T1000 (cell line): ENCODE results near the gene ZNF232.
"Not testable (repeated sequence)": the region's sequence is repeated elsewhere in the genome, so short reads cannot be mapped to it uniquely, and the experiment has no call there.

ENCODE experiments used
- DNase-seq: peaks from one replicate; lab custom pipeline; 2025; ENCODE audit warnings: mixed read lengths; lab: John Stamatoyannopoulos, UW

Gene ZNF232

GRCh38 chr17:5129770-5130169 is 18.1 kb upstream of the ZNF232 start:
- not testable (repeated sequence) for DNase-seq

GRCh38 chr17:5128905-5129535 is 17.3 kb upstream of the ZNF232 start:
- DNase-seq = no peak

DNA sequence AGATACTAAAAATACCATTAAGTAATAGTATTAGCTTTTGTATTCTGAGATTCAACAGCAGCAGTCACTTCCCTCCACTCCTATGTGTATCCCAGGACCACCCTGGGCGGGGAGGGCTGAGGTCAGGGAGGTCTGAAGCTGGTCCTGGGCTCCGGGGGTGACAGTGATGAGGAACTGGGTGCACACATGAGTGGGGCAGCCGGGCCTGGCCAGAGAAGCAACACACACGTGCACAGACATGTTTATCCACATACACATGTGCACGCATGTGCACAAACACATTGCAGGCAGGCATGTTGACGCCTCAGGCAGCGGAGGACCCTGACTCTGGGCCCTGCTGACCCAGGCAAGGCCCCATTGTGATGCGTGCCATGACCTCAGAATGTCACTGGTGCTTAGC is 16.7 kb upstream of the ZNF232 start:
- not testable (repeated sequence) for DNase-seq

GRCh38 chr17:5127910-5128309 is 16.2 kb upstream of the ZNF232 start:
- DNase-seq = no peak

- DNase-seq = no peak
These were observed 15.2 kb upstream of the ZNF232 start for GRCh38 chr17:5126719-5127488.

- DNase-seq = not testable (repeated sequence)
These were observed 13.2 kb upstream of the ZNF232 start for GRCh38 chr17:5124896-5125295.

DNA sequence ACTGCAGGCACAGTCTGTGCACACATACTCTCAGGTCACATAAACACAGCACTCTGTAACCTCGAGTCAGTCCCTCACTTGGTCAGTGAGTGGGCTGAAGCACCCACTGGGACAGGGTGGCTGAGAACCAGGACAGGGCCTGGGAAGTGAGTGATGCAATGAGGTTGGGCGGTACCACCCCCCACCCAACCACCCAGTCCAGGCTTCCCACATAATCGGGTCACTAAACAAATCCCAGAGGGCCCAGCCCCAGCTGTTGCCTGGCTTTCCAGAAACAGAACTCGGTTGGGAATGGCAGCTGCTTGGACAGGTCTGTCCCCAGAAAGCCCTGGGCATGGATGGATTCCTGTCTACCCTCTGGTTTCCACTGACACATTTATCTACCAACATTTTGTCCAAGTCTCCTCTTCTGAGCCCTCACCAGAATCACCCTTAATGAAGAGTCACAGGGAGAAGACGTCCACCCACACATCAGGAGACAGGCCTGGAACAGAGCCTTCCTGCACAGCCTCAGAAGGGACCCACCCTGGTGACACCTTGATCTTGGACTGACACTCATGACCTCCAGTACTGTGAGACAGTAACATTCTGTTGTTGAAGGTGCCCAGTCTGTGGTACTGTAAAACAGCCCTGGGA is 12.6 kb upstream of the ZNF232 start:
- DNase-seq = not testable (repeated sequence)

DNA sequence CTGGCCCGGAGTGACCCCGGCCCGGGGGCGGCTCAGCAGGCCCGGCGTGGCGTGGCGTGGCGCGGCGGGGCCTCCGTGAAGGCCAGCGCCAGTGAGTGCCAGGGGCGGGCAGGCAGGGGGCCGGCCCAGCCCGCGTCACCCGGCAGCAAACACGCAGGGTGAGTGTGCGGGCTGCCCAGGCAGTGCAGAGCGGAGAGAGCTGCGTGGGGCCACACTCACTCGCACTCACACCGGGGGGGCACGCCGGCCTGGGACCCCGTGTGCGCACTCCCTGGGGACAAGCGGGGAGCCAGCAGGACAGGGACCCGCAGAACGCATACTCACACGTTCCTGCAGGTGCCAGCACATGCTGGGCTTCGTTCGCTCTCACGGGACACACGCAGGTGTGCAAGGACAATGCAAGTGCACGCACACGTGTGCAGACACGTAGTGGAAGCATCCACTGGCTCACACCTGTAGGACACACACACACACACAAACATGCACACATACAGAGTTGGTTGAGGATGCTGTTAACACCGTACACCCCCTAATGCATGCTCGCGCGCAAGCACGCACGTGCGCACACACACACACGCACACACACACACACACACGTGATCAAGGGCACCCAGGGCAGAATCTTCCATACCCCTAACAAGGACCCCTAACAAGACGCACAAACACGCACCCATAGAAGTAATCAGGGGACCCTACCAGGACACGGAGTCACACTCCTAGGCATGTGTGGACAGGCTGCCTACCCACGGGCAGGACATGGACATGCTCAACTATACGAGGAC is 11.9 kb upstream of the ZNF232 start:
- DNase-seq = no peak

DNA sequence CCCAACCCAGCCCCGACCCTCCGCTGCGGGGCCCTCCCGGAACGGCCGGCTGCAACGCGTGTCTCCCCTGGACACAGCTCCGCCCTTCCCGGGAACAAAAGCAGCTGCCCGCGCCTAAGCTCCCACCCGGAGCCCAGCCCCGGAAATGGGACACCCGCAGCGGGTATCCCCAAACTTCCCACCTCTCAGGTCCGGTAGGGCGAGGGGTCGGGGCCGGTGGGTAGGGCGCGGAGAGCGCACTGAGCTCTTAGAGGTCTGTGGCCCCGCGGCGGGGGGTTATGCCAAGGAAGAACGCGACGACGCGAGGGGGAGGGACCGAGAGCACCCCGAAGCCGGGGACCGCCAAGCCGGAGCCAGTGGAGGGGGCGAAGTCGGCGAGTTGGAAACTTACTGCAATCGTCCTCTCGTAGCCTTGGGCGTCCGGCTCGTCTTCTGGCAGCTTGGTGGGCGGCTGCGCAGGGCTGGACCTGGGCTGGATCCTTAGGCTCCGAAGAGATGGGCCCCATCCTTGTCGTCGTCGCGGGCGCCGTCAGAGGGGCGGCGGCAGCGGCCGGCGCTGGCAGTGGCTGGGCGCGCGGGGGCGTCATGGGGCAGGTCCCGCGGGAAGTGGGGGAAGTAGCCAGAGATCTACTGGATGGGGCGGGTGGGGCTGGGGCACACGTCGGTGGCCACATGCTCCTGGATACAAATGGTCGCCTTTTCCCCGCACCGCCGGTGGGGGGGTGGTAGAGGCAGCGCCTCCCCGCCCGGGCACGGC is 11.1 kb upstream of the ZNF232 start:
- no peak for DNase-seq

DNA sequence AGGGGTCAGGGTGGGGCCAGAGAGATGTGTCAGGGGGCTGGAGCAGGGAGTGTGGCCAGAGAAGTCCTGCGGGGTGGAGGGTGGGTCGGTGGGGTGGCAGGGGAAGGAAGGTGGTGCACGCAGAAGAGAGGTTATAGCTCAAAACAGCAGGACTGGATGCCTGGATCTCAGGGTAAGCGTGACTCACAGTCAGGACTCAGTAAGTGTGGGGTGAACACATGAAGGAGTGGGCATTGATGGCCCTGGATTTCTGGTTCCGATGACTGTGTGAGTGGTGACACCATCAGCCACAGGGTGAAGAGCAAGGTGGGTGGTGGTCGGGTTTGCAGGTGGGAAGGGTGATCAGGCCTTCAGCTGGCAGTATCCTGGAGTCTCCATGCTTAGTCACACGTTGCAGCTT is 10.4 kb upstream of the ZNF232 start:
- not testable (repeated sequence) for DNase-seq

GRCh38 chr17:5121186-5121841 is 9.6 kb upstream of the ZNF232 start:
- no peak for DNase-seq

DNA sequence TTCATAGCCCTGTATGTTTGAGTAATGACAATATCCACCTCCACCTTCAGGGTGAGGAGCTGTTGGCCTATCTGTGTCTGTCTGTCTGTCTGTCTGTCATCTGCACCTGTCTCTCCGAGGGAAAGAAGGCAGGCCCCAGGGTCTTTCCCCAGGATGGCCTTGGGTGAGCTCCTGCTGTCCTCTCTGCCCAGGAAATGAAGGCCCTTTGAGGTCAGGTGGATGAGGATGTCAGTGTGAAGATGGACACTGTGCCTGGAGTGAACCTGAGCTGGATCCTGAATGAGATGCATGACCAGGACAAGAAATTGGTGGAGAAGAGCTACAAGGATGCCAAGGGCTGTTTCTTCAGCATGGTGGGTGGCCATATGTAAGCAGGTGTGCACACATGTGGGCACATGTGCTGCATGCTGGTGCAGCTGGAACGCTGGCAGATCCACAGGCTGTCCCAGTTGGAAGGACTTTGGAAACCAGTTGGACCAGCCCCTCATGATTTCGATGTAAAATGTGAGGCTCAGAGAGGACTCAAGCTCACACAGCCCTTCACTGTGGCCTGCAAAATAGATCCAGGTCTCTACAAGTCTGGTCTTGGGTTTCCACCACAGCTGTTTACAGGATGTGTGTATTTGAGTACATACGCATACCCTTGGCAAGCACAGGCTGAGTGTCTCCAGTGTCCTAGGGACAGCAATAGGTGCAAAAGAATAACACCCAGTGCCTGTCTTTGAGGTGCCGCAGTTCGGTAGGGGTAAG is 8.9 kb upstream of the ZNF232 start:
- not testable (repeated sequence) for DNase-seq

DNA sequence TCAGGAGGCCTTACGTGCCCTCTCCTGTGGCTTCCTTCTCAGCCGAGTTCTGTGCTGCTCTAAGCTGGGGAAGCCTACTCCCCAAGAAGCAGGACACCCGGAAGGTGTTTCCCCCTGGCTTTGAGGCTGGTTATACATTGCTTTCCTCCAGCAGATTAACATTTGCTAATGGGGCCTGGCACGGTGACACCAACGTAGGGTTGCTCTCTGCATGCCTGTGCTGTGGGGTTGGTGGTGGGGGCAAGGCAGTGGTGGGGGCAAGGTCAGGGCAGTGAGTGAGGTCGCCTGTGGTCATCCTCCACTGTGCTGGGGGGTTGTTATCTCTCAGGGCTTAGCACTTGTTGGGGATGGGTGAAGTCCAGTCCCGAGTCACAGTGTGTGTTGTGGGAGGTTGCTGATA is 8.4 kb upstream of the ZNF232 start:
- DNase-seq = no peak

GRCh38 chr17:5118219-5118618 is 6.5 kb upstream of the ZNF232 start:
- no peak for DNase-seq

DNA sequence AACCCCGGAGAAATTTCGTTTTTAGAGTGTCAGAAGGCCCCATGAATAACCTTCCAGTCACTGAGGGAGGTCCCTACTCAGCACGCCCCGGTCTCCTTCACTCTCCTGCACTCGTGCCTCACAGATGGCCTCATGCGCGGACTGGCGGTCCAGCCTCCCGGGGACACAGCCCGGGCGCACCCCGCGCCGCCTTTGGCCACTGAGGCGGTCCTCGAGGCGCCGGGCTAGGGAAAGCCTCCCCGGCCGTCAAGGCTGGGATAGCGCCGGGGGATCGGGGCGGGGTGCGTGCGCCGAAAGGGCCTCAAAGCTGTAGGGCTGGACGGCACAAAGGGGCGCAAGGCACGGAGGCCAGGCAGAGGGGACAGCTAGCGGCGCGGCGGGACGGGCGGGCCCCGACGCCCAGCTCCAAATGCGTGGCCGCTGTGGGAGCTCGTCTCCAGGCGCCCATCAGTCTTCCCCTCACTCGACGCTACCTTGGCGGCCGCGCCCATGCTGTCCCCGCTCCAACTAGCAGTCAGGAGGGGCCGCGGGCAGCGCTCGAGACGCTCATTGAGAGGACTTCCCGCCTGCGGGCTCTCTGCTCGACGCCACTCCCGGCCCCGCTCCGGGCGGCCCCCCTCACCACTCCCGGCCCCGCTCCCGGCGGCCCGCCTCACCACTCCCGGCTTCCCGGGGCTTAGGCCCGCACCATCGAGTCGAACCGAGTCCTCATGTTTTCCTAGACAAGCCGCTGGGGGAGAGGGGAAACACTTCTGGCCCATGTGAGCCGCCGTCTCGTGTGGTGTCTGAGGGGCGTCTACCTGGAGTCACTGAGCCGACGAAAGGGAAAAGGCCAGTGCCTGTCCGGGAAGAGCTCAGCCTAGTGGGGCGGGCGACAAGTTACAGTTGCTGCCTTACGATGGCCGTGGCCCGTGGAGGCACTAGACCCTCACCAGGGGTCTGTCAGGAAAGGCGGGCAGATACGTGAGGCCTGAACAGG is 4.3 kb upstream of the ZNF232 start, which contains the start of gene USP6:
USP6 (plus strand) TSS at position 360 of the 979 bp plus-strand sequence. CDS start 14,336 bp downstream, outside the sequence.
- no peak for DNase-seq

GRCh38 chr17:5110816-5111215 is 862 bp downstream of the ZNF232 start:
- no peak for DNase-seq

DNA sequence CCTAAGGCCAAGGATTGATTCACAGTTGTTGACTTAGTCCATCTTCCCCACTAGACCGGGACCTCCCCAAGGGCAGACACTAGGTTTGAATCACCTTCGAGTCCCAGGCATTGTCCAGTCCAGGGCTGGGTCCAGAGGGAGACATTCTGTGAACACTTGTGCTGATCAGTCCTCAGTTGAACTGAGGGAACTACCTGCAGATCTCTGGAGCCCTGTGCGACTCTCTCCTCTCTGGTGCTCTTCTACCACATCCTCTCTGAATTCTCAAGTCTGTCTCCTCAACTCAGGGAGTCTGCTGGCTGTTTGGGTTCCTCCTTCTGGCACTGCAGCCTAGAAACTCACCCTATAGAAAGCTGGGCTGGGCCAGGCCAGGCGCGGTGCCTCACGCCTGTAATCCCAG is 10.8 kb downstream of the ZNF232 start:
- no peak for DNase-seq

DNA sequence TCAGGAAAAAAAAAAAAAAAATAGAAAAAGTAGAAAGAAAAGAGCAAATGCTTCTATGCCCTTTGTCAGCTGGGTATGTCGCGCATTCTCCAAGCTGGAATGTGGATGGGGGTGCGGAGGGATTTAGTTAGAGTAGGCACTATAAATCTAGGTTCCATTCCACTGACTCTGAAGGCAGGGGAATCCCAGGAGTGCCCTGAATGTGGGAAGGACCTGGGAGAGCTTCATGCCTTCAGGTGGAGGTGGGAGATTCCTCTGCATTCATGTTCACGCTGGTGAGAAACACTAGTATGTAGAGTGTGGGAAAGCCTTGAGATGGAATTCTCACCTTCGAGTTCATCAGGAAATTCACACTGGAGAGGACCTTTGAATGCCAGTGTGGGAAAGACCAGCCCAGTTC is 12.4 kb downstream of the ZNF232 start:
- no peak for DNase-seq
